Measurements from ENCODE around the gene C5orf47.
"Not testable (repeated sequence)": the region's sequence is repeated elsewhere in the genome, so short reads cannot be mapped to it uniquely, and the experiment has no call there.

The C5orf47 gene

GRCh38 chr5:173984218-173984617, 4.8 kb upstream of the C5orf47 start:
- no peaks in the 10 kb centered on the region for H3K36me3 Mint-ChIP-seq (ENCODE audit: low read depth)
- no peaks in the 10 kb centered on the region for H3K4me1 Mint-ChIP-seq (ENCODE audit: low read depth)
- no peak overlapping the region for H3K4me3 Mint-ChIP-seq
- H3K27me3 Mint-ChIP-seq (ENCODE audit: low read depth) = peaks cover 8% of the 10 kb centered on the region
- H3K27ac Mint-ChIP-seq = no peak overlapping the region
- no peaks in the 10 kb centered on the region for H3K9me3 Mint-ChIP-seq

GRCh38 chr5:173989432-173990082, 587 bp downstream of the C5orf47 start:
- Mint-ChIP-seq H3K4me1 (ENCODE audit: low read depth) (no peaks in the 10 kb centered on the region), H3K27ac (no peak overlapping the region), H3K36me3 (ENCODE audit: low read depth) (no peaks in the 10 kb centered on the region), H3K27me3 (ENCODE audit: low read depth) (peaks cover 4% of the 10 kb centered on the region), H3K4me3 (no peak overlapping the region), H3K9me3 (no peaks in the 10 kb centered on the region)

GRCh38 chr5:173997331-173997730, 8.4 kb downstream of the C5orf47 start:
- H3K27me3 Mint-ChIP-seq (ENCODE audit: low read depth) = peaks cover 19% of the 10 kb centered on the region
- H3K4me1 Mint-ChIP-seq (ENCODE audit: low read depth) = no peaks in the 10 kb centered on the region
- no peaks in the 10 kb centered on the region for H3K36me3 Mint-ChIP-seq (ENCODE audit: low read depth)
- H3K4me3 Mint-ChIP-seq = no peak overlapping the region
- no peaks in the 10 kb centered on the region for H3K9me3 Mint-ChIP-seq
- H3K27ac Mint-ChIP-seq = no peak overlapping the region

DNA sequence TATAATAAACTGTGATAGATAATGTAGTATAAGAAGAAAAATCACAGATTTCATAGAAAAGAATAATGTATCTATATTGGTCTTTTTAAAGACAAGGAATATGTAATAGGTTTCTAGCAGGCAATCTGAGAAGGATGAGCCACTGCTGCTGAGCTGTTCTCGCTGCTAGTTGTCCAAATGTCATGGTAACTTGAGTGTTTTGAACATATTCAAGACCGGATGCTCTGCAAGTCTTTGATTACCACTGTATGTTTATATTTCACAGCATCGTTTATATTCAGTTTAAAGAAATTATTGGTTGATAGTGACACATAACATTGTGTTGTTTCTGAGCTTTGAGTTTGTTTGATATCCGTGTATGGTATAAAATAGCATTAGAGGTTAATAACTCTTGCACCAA, 9.6 kb downstream of the C5orf47 start:
- Mint-ChIP-seq H3K4me1 (ENCODE audit: low read depth) (no peaks in the 10 kb centered on the region), H3K4me3 (no peak overlapping the region), H3K27ac (no peak overlapping the region), H3K9me3 (no peaks in the 10 kb centered on the region), H3K27me3 (ENCODE audit: low read depth) (peaks cover 25% of the 10 kb centered on the region), H3K36me3 (ENCODE audit: low read depth) (no peaks in the 10 kb centered on the region)

- Mint-ChIP-seq H3K4me1 (ENCODE audit: low read depth) (no peaks in the 10 kb centered on the region), H3K9me3 (no peaks in the 10 kb centered on the region), H3K4me3 (no peak overlapping the region)
Measured at GRCh38 chr5:174000076-174000475, 11.1 kb downstream of the C5orf47 start.

GRCh38 chr5:174003795-174004194, 14.8 kb downstream of the C5orf47 start:
- Mint-ChIP-seq H3K4me3 (no peak overlapping the region), H3K4me1 (ENCODE audit: low read depth) (no peaks in the 10 kb centered on the region), H3K27ac (no peak overlapping the region), H3K36me3 (ENCODE audit: low read depth) (no peaks in the 10 kb centered on the region), H3K27me3 (ENCODE audit: low read depth) (peaks cover 25% of the 10 kb centered on the region), H3K9me3 (no peaks in the 10 kb centered on the region)

More at GRCh38 chr5:174000076-174000475, 11.1 kb downstream of the C5orf47 start:
- Mint-ChIP-seq H3K27ac (no peak overlapping the region), H3K36me3 (ENCODE audit: low read depth) (no peaks in the 10 kb centered on the region), H3K27me3 (ENCODE audit: low read depth) (peaks cover 25% of the 10 kb centered on the region)

DNA sequence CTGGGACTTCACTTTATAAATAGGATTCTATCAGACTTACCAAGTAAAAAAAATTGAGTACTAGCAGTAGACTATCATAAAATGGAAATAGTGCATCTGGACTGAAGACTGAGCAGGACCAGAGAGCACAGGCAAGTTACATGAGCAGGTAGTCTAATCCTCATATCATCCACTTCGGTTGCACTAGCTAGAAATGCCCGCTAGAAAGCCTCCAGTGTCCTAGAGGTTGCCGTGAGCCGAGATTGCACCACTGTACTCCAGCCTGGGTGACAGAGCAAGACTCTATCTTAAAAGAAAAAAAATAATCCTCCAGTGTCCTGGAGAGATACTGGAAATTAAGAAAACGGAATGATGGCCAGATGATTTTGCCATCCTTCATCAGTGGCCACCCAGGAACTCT, 20.0 kb downstream of the C5orf47 start:
- Mint-ChIP-seq H3K4me1 (ENCODE audit: low read depth) (no peaks in the 10 kb centered on the region), H3K4me3 (no peak overlapping the region), H3K27me3 (ENCODE audit: low read depth) (peaks cover 10% of the 10 kb centered on the region), H3K9me3 (no peaks in the 10 kb centered on the region), H3K27ac (no peak overlapping the region), H3K36me3 (ENCODE audit: low read depth) (no peaks in the 10 kb centered on the region)

DNA sequence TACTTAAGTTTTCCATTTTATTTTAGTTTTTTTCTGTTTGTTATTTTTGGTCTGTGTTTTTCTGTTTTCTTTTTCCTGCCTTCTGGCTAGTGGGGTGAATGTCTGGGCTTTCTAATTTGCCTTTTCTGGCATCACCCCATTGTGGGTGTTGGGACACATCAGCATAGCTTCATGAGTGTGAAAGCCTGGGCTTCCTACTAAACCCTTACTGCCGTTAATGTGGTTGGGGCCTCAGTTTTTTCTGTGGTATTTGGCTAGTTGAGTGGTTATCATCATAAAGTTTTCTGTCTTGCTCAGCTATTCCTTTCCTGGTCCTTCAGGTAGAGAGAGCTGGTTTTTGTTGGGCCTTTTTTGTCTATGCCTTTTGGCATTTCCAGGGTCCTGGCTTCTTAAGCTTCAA, 21.4 kb downstream of the C5orf47 start:
- no peaks in the 10 kb centered on the region for H3K4me1 Mint-ChIP-seq (ENCODE audit: low read depth)
- H3K36me3 Mint-ChIP-seq (ENCODE audit: low read depth) = no peaks in the 10 kb centered on the region
- H3K27me3 Mint-ChIP-seq (ENCODE audit: low read depth) = peaks cover 7% of the 10 kb centered on the region
- no peak overlapping the region for H3K4me3 Mint-ChIP-seq
- H3K9me3 Mint-ChIP-seq = no peaks in the 10 kb centered on the region
- H3K27ac Mint-ChIP-seq = no peak overlapping the region

- no peaks in the 10 kb centered on the region for H3K36me3 Mint-ChIP-seq (ENCODE audit: low read depth)
- no peaks in the 10 kb centered on the region for H3K4me1 Mint-ChIP-seq (ENCODE audit: low read depth)
- no peak overlapping the region for H3K27ac Mint-ChIP-seq
- H3K27me3 Mint-ChIP-seq (ENCODE audit: low read depth) = peaks cover 2% of the 10 kb centered on the region
- H3K4me3 Mint-ChIP-seq = no peak overlapping the region
- H3K9me3 Mint-ChIP-seq = no peaks in the 10 kb centered on the region
Measured at GRCh38 chr5:174011441-174011840, 22.5 kb downstream of the C5orf47 start.

- peaks cover 11% of the 10 kb centered on the region for H3K27me3 Mint-ChIP-seq (ENCODE audit: low read depth)
- H3K9me3 Mint-ChIP-seq; H3K36me3 Mint-ChIP-seq (ENCODE audit: low read depth); H3K4me3 Mint-ChIP-seq; H3K27ac Mint-ChIP-seq; H3K4me1 Mint-ChIP-seq (ENCODE audit: low read depth): not testable (repeated sequence)
Measured at GRCh38 chr5:174020069-174020927, 31.3 kb downstream of the C5orf47 start.

- Mint-ChIP-seq H3K9me3 (no peaks in the 10 kb centered on the region), H3K4me3 (no peak overlapping the region), H3K4me1 (ENCODE audit: low read depth) (no peaks in the 10 kb centered on the region), H3K27ac (no peak overlapping the region), H3K27me3 (ENCODE audit: low read depth) (peaks cover 14% of the 10 kb centered on the region), H3K36me3 (ENCODE audit: low read depth) (no peaks in the 10 kb centered on the region)
Measured at GRCh38 chr5:174020928-174021304, 31.9 kb downstream of the C5orf47 start.

DNA sequence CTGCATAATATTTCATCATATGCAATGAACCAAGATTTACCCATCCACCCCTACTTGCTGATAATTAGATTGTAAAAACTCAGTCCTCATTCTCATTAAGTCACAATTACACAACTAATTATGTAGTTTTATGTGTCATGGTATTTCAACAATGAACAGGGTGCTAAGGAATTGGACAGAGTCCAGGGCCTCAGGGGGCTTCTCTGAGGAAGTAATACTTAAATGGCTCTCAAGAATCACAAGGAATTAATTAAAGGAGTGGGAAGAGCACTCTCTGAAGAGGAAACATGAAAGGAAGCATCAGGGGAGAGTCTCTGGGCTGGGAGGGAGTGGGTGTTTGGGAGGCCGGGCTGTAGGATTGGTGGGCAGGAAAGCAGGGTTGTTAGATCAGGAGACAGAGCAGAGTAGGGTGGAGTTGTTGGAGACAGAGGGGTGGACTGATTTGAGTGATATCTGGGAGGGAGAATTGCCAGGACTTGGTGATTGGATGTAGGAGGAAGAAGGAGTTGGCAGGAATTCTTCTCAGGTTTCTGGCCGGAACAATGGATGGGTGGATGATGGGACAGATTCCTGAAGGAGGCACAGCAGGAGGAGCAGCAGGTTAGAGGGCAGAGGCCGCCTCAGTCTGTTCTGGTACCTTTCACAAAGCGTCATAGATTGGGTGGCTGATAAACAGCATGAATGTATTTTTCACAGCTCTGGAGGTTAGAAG, 33.6 kb downstream of the C5orf47 start:
- no peaks in the 10 kb centered on the region for H3K9me3 Mint-ChIP-seq
- H3K4me1 Mint-ChIP-seq (ENCODE audit: low read depth) = no peaks in the 10 kb centered on the region
- no peak overlapping the region for H3K27ac Mint-ChIP-seq
- no peaks in the 10 kb centered on the region for H3K36me3 Mint-ChIP-seq (ENCODE audit: low read depth)
- peaks cover 14% of the 10 kb centered on the region for H3K27me3 Mint-ChIP-seq (ENCODE audit: low read depth)
- no peak overlapping the region for H3K4me3 Mint-ChIP-seq

DNA sequence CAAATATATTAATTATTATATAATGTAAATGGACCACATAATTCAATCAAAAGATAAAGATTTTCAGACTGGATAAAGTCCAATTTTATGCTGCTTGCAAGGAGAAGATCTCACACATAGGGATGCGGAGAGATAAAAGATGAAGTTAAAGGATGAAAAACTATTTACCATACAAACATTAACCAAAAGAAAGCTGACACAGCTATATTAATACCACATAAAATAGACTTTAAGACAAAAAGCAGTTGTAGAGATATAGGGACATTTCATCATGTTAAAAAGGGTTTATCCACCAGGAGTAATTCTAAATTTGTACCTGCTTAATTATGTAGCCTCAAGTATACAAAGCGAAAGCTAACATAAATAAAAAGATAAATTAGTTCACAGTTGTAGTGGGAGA, 41.3 kb downstream of the C5orf47 start:
- peaks cover 15% of the 10 kb centered on the region for H3K9me3 Mint-ChIP-seq
- peaks cover 3% of the 10 kb centered on the region for H3K27me3 Mint-ChIP-seq (ENCODE audit: low read depth)
- no peak overlapping the region for H3K4me3 Mint-ChIP-seq
- no peaks in the 10 kb centered on the region for H3K4me1 Mint-ChIP-seq (ENCODE audit: low read depth)
- no peak overlapping the region for H3K27ac Mint-ChIP-seq
- H3K36me3 Mint-ChIP-seq (ENCODE audit: low read depth) = no peaks in the 10 kb centered on the region

DNA sequence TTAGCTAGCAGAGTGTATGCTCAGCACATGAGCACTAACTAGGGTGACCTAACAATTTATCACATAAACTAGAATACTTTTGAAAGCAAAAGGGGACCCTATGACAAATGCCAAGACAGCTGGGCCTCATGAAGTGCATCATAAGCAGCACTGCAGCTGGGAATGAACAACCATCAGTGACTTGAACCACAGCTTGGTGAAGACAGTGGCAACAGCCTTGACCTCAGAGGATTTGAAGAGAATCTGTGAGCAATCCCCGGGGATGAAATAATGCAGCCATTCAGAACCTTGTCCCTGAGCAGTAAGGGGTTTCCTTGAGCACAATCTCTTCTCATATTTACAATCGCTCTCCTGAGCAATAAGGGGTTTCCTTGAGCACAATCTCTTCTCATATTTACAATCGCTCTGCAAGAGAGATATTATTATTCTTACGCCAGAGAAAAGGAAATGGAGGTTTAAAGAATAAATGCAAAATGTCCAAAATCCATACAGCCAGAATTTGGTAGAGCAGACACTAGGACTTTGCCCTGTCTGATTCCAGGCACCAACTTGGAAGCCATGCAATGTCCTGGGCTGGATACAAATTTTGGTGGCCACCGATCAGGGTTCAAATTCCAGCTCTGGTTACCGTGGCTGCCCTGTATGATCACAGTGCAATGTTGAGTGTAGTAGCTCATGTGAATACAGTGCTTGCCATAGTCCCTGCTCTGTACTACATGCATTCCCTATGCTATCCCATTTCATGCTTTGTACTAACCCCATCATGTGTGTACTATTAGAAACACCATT, 55.7 kb downstream of the C5orf47 start:
- no peaks in the 10 kb centered on the region for H3K4me1 Mint-ChIP-seq (ENCODE audit: low read depth)
- H3K27ac Mint-ChIP-seq = no peak overlapping the region
- no peaks in the 10 kb centered on the region for H3K9me3 Mint-ChIP-seq
- H3K27me3 Mint-ChIP-seq (ENCODE audit: low read depth) = no peaks in the 10 kb centered on the region
- no peaks in the 10 kb centered on the region for H3K36me3 Mint-ChIP-seq (ENCODE audit: low read depth)
- H3K4me3 Mint-ChIP-seq = no peak overlapping the region

Measured in T-helper 1 cell treated with Interleukin-12 subunit alpha and Interleukin-12 subunit beta and Interleukin-4 antibody, amounts not matched to agents 30 μg/mL and 1 μg/mL, for 36 hours (primary cell).